Activated T-helper 1 cell treated with anti-CD3 and anti-CD28 coated beads, Interleukin-2, amount 50 U/mL, for 16 hours (primary cell): ENCODE data around the gene AUTS2.

Source experiments
- DNase-seq, 2 donors: peaks; one replicate each; pipeline ENCODE4 v3.0.0-alpha.2; 2020; ENCODE audit warnings: low read depth in 1 of 2, low spot score in 1 of 2

The AUTS2 gene

DNA sequence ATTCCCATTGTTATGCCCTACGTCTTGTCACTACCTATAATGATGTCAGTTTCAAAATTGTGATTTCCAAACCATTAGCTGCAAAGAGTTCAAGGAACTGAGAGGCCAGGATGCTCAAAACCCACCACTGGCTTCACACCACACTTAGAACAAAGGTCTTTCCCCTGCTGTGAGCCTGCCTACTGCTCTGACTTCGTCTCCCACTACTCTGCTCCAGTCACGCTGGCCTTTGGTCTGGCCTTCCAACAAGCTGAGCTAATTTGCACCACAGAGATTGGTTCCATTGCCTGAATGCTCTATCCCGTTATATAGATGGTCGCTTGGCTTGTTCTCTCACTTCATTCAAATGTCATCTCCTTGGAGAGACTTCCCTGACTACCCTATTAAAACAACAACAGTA is 961.5 kb downstream of the AUTS2 start:
- DNase-seq: no peak

DNA sequence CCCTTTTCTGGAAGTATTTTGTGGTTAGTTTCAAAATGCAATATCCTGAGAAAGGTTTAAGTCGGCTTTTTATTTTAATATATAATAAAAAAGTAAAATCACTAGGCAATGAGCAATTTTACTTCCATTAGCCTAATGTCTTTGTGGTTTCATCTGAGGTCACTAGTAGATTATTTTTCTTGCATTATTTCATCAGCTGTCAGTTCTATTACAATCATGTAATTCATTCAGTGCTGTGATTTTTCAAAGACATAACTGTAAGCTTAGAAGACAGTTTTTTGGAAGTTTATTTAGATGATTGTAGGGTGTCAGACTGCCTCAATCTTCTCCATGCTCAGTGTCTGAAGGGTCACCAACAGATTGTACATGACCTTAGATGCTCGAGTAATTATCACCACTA is 965.7 kb downstream of the AUTS2 start:
- DNase-seq: no peak

DNA sequence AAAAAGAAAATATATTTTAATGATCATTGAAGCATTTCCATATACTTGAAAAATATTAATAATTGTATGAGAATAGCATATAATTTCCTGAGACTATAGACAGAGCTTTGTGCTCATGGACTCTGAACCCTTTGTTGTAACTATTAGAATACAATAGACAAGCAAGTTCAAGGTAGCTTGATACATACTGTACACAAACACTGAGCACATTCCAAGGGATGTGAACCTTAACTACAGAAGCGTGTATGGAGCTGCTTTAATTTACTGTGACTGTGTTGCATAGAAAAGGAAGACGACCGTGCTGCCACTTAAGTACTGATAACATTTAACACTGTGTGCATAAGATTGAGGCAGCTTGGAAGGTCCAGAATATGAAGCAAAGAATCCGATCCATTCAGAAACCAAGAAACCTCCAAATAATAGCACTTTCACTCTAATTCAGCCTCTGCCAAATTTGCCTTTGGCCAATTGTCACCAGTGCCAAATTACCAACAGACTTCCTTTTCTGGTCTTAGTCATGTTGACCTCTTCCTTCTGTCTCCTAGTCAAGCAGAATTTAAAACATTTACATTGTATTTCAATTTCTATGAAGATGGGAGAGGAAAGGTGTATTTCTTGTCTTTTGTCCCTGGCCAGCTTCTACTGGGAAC is 967.6 kb downstream of the AUTS2 start:
- DNase-seq: no peak

DNA sequence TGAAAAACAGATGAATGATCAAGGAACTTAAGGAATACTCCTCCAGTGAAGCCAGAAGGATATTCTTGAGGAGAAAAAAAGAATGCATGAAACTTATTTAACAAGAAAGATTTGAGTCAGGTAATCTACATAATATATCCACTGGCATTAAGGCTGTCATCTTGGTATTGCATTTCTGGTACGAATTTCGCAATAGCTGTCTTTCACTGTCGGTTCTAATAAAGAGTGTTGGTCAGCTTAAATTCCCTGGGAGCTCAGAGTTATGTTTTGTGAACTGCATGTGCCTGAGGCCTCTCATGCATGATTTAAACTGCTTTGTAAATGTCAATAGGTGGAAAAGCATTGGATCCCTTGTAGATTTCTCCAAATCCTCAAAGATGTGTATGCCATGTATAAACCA is 968.4 kb downstream of the AUTS2 start:
- no peak for DNase-seq

DNA sequence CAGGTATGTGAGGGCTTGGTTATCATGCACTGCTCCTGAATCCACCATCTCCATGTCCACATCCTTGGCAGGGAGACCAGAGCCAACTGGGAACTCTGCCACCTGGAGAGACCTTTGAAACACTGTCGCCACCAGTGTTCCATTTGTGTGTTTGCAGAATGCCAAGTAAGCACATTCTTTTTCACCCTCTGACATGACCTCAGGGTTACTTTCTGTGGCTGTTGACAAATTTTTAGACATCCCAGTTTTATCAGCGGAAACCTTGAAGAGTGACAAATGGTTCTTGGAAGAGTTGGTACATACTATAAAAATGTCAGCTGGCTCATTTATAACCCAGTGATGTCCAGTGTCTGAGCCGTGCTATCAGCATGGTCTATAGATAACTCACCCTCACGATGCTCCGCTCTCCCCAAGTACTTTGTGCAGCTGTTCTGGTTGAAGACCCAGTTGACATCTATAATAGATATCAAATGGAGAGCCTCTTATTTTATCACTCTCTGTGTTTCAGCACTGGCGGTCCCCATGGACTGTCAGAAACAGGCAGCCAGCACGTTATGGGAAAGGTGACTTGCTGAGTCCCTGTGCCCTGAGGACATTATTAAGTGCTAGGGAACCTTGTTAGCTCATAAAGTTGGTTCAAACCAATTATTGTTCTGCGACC is 970.5 kb downstream of the AUTS2 start:
- no peak for DNase-seq

DNA sequence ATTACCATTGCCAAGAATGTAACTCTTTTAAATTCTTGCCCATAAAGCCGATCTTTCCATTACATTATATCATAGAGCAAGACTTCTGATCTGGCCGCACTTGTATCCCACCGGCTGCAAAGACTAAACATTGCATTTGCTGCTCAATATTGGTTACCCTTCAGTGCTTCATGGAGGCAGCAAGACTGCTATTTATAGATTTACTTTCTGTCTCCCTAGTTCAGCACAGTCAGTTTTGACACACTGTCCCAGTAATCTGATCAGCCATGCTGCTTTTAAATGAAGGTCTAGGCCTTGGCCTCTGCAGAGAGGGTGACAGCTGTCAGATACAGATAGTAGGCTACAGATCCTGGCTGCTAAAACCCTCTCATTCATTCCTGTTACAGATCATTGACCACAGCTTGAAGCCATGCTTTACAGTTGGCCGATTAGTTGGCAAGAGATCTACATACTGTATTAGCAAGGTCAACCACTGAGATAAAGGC is 971.1 kb downstream of the AUTS2 start:
- no peak for DNase-seq

DNA sequence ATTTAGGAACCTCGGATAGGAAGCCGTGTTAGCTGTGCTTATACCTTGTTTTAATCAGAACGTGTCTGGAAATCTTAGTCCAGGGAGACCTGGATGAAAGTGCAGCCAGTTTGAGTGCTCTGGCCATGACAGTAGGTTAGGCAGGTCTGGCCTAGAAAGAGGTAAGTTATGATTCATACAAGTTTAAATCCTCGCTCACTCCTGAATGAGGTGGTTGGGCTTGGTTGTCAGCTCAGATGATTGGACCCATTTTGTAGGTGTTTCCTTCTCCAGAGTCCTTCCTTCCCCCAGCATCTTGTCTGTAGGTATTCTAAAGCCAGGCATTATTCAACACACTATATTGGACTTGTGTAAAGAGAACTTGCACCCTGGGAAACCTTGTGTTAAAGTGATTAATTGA is 971.8 kb downstream of the AUTS2 start:
- no peak for DNase-seq

DNA sequence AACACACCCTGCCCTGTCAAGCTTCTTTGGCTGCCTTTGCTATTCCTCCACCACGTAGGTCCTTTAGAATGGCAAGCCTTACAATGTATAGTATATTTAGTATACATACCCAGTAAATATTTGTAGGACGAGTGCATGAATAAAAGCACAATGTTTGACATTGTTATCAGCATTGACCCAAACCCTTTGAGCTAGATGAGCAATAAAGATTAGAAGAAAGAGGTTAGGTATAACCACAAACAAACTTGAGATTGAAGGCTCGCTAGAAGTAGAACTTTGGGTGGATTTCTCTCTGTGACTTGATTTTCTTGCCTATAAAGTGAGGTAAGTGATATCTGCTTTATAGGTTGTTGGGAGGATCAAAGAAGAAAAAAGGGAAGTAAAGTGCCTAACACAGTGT is 972.7 kb downstream of the AUTS2 start:
- no peak for DNase-seq

DNA sequence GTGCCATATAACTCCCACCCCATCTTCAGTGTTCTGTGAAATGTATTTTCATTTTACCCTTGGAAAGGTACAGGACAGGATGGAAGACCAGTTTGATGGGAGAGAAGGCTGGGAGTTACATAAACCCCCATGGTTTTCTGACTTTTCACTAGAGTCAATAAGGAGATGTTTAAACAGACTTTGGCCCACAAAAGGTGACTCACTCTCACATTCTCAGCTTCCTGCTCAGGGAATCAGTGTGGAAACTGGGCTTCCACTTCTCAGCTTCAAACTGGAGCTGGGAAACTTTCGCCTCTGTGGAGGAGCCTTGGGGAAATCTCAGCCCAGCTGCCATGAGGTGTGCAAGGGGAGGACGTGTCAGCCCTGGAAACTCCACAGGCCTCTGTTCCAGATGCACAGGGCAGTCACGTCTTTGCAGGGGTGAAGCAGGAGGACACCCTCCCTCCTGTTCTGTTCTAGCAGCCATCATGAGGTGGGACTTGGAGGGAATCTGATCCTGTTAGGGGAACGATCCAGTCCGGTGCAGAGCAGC is 973.2 kb downstream of the AUTS2 start:
- no peak for DNase-seq

DNA sequence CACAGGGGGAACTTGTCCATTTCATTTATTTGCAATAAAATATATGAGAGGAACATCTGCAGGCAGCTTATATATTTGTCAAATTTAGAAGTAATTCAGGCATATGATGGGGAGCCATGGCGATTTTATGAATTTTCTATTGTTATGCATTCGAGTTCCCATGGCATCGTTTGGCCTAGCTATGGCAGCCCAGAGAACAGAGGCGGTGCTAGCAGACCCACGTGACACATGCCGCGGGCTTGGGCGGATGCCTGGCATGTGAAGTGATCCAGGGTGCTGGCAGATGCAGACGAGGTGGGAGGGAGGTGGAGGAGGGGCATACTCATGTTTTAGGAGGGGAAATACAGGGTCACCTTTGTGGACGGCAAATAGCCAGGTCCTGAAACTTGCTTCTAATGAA is 973.7 kb downstream of the AUTS2 start:
- no peak for DNase-seq

DNA sequence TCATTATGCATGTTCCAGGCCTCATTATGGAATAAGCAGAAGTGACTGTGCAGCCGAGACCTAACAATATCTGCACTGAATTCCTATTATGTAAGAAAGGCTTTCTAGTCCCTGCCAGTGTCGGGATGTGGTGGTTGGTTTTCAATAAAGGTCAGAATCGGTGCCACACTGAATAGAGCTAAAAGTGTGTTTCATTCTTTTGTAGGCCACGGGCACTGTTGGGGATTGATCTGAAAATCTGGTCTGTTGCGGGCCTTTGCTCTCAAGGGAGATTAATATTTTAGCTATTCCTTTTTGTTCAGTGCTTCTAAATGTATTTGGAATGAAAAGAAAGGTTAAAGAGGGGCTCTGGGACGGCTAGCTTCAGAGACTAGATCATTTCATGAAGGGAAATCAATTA is 974.3 kb downstream of the AUTS2 start:
- no peak for DNase-seq

DNA sequence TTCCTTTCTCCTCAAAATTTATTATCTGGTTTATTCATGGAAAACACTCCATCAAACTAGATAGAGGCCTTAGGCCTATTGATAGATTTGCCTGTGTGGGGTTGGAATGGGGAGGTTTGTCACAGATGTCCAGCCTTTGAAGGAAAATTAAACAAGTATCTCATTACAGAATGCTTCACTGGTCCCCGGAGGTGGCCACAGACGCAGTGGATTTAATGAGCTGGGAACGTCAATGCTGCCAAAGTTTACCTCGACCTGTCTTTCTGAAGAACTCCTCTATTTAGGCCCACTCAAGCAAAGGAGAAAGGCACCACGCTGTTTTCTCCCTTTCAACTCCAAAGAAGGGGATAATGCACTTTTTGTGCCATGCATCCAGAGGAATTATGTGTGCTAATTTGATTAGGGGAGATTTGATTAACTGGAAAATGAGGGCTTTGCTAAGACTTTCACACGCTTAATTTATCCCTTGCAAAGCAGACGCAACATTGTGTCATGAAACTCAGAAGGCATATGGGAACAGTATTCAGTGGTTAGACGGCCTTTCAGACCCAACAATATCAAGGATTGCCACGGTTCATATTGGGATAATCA is 974.9 kb downstream of the AUTS2 start:
- no peak for DNase-seq

DNA sequence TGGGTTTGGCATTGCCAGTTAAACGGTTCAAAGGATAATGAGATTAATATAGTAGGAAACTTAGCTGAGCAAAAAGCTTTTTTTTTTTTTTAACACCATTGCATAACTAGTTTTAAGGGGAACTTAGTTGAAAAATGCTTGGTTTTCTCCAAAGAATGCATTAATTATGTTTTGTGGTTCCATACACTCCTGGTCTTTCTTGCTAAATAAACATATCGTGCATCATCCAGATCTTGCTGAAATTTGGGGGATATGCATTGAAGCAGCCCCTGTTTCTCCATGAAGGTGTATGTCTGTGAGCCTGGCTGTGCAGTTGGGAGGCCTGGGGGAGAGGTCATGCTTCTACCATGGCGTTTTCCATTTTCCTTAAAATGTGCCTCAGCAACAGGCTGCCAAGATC is 975.4 kb downstream of the AUTS2 start:
- DNase-seq: no peak

DNA sequence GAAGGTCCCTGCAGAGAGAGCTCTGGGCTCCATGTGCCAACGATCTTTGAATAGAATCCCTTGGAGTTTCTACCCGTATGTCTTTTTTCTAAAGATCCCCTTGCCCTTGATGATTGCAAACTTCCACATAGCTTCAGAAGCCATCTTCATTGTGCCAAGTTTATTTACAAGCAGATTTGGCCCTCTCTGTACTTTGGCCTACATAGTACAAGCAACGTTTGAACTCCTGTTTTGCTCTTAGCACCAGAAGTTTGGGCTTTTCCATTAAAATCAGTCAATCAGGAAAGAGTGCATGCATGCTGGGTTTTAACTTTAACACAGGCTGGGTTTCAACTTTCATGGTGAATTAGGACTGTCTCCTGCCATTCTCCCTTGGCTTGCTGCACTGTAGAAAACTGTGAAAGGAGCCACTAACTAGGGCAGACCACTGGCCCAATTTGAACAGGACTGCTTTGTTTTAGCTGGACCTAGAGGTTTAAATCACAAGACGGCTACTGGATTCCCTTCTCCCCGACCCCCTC is 976.1 kb downstream of the AUTS2 start:
- DNase-seq: no peak

DNA sequence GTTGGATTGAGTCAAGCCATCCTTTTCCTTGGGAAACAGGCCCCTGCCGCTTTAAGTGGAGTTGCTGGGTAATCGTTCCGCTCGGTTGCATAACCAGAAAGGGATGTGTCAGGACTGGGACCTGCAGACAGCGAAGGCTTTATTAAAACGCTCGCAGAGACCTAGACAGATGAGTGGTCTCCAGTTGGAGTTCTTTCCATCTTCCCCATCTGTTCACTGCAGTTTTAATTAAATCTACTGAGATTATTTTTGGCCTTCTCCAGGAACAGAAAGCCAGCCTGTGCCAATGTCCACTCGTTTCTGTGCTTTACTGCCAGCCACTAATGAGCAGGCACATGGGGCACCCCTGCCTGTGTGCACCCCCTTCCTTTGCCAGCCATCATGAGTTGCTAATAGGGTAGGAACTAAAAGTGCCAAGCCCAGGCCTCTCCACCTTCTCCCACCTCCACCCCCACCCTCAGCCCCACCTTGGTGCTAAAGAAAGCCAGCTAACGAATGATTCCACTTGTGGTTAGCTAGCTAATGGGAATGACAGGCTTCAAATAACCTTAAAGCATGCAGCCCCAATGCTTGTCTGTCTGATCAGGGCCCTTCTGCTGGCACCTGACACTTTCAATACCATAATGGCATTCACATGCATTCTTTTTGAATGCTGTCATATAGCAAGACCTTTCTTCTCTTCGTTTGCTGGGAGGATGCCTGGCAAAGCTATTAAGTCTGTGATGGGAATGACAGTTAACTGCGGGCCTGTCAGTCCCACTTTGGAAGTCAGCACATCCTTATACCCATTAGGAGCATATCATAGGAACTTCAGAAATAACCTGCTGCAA is 976.9 kb downstream of the AUTS2 start:
- no peak for DNase-seq

DNA sequence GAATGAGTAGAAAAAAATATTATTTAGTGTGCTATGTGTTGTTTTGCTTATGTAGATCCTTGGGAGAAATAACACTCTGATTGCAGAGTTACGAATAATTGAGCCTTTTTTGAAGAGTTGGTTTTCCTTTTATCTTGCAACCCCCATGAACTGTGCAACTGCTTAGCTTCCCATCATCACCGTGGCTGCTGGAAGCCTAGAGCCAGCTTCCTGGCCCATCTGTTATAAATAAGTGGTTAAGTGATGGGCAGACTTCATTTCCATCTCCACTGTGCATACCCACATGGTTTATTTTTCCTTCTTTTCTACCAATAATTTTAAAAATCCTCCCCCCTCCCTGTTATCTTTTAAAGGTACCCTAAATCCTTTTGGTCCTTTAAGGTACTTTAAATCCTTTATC is 978.8 kb downstream of the AUTS2 start:
- no peak for DNase-seq

DNA sequence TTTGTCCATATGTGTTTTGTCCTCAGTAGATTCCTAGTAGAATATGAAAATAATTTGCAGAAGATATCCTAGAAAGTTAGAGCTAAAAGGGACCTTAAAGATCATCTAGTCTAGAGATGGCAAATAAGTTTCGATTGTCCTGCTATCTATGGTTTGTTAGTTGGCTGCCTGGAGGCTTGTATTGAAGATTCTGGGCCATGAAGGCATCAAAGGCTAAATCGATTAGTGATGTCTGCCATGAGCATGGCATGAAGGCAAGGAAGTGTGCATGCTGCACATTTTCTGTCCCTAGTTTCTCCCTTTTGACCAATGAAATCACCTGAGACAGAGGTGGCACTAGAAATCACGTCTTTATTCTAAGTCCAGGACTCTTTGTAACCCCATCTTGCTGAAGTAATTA is 979.9 kb downstream of the AUTS2 start:
- no peak for DNase-seq

DNA sequence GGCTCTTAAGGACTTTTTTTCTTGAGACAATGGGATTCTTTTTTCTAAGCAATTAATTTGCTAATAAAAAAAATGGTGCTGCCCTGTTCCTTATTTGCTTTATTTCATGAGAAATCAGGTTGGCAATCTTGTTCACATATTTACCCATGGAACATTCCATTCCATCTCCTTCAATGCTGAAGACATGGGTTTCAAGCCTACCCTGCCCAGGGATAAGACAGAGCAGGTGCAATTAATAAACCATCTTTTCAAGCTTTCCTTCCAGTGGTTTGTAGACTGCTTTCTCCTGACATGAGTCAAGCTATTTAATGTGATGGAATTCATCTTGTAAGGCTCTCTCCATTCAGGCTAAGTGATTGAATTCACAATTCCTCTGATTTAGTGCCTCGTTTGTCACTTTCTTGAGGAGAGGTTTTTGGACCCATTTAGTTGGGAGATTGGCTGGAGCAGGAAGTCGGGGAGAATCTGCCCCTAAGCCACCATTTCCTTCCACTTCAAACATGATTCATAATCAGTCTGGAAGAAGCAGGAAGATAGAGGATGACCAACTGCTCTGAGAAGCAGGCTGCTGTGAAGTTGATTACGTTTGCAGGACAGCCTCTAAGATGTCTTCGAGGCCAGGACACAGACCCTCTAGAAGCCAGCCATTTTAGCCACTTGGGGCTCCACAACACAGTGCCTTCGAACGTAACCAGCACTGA is 981.3 kb downstream of the AUTS2 start:
- no peak for DNase-seq

DNA sequence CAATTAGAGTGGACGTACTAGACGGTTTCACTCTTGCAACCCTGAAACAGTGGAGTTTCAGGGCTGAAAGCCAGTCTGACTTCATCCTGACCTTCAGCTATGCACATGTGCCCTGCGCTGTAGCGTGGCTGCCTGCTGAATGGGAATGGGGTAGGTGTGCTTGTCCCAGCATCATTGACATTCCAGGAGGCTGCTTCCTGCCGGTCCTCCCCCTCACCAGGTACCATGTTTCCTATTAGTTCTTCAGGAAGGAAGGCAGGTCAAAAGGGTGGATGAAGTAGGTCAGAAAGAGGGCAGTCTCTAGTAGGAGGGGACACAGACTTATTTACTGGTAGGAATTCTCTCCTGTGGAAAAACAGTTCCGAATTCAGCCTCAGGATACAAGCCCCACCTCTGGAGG is 981.9 kb downstream of the AUTS2 start:
- no peak for DNase-seq
